ENCODE measurements around the gene TTC9C. TPM values are rescaled to one million over a fixed set of nuclear protein-coding genes. Genes with fewer than 3 reads are reported as not detected.

The TTC9C gene
- total and polyA plus RNA-seq, 2 donors (not counting 3 experiments of a cell fraction or from before 2014, with no cell fraction given), result 27.4 to 43.5 TPM

- FAIRE-seq (no peak), DNase-seq (ENCODE audit: low read depth, low spot score) (no peak)
- H3K9ac ChIP-seq (replicated peaks; ENCODE audit: extremely low read depth, insufficient read depth, low read length), result no peak overlapping the region
- H3K9me3 ChIP-seq (replicated peaks; ENCODE audit: control insufficient read depth, insufficient read depth, low read length), result no peaks in the 10 kb centered on the region
- H3K79me2 ChIP-seq (ENCODE audit: control insufficient read depth, insufficient read depth, low read length), result no peaks in the 10 kb centered on the region
- H3K27me3 ChIP-seq (ENCODE audit: control insufficient read depth in 2 of 2, insufficient read depth in 2 of 2, low read length in 2 of 2), result no peaks in the 10 kb centered on the region
- H3K36me3 ChIP-seq (ENCODE audit: control insufficient read depth in 2 of 2, extremely low read depth in 1 of 2, insufficient read depth in 2 of 2, low read length in 2 of 2), result peaks cover 4 to 13% of the 10 kb centered on the region in 2 experiments
- H3K9me1 ChIP-seq (replicated peaks; ENCODE audit: control insufficient read depth, extremely low read depth, insufficient read depth, low read length), result no peaks in the 10 kb centered on the region
- ChIA-PET CTCF (interaction anchor here (1.1 to 1.4 kb wide), 2 partner anchors 28 to 43 kb away, joined by 3 to 6 read pairs; partner anchors contain the start of genes C11orf98 and CSKMT), POLR2A (interaction anchor here (1.4 to 2.8 kb wide), 2 partner anchors 19 to 43 kb away, joined by 5 to 8 read pairs; partner anchors contain the start of genes C11orf98, CSKMT and HNRNPUL2)
- TF ChIP-seq MAX (IDR thresholded peaks at IDR 0.05; ENCODE audit: insufficient read depth, insufficient read length), result no peak
- TF ChIP-seq CTCF (IDR thresholded peaks at IDR 0.05; ENCODE audit: extremely low read depth in 1 of 2, insufficient read depth in 1 of 2, low read depth in 1 of 2, low read length in 2 of 2), result no peak
- no peak for TF ChIP-seq MYC (IDR thresholded peaks at IDR 0.05; ENCODE audit: low read depth, low read length)
- no peak for TF ChIP-seq POLR2AphosphoS5 (IDR thresholded peaks at IDR 0.05; ENCODE audit: insufficient read depth, low read depth, low read length)
- TF ChIP-seq FOS (IDR thresholded peaks at IDR 0.05; ENCODE audit: borderline replicate concordance, insufficient read depth, low read length), result no peak
- TF ChIP-seq JUN (IDR thresholded peaks at IDR 0.05; ENCODE audit: borderline replicate concordance, insufficient read depth, insufficient read length, low read depth), result no peak
- no peak for TF ChIP-seq GATA2 (IDR thresholded peaks at IDR 0.05; ENCODE audit: insufficient read depth, insufficient read length, low read depth, low read length)
- TF ChIP-seq EZH2 (IDR thresholded peaks at IDR 0.05; ENCODE audit: borderline replicate concordance, low read depth, low read length, severe bottlenecking), result no peak
- no peak for TF ChIP-seq POLR2A (IDR thresholded peaks at IDR 0.05; ENCODE audit: low read depth, low read length)
- dilution Hi-C loops (cut with MboI; ENCODE audit: extremely low pct_ligation_motif_present, low sequenced_read_pairs), result no loop called here
- H3K4me1 ChIP-seq (ENCODE audit: control insufficient read depth, extremely low read depth, insufficient read depth, low read length), result peaks cover 25% of the 10 kb centered on the region
- intact Hi-C loops (cut with micrococcal nuclease), result loop anchor here (5.0 kb wide), 2 partner anchors 41 to 56 kb away; partner anchors contain the start of genes C11orf98, CSKMT and INTS5
- H4K20me1 ChIP-seq (replicated peaks; ENCODE audit: control insufficient read depth, extremely low read depth, insufficient read depth, low read length), result no peaks in the 10 kb centered on the region
- no peak overlapping the region for H3K4me3 ChIP-seq (replicated peaks in 1 of 3; ENCODE audit: insufficient read depth in 1 of 3, low read depth in 1 of 3, low read length in 3 of 3)
- H3K27ac ChIP-seq (ENCODE audit: insufficient read depth, low read depth, low read length), result no peak overlapping the region
- no peak overlapping the region for H2AFZ ChIP-seq (ENCODE audit: low read depth, low read length)
- BruUV-seq (replicated peaks), result no TSS peak
- H3K4me2 ChIP-seq (ENCODE audit: insufficient read depth, low read length), result peak overlapping the region; percentile 85
Measured at GRCh38 chr11:62708392-62708791, 19.9 kb upstream of the TTC9C start.
